Skeletal muscle cell (primary cell): ENCODE results near the gene TWIST2.

Experiments
- DNase-seq: peaks from one replicate; pipeline ENCODE4 v3.0.0-alpha.2; 2010; ENCODE audit warnings: low read depth
- H3K4me3 ChIP-seq: 2 replicates; pipeline ENCODE4 v1.5.1; 2011; ENCODE audit warnings: low read depth, mild to moderate bottlenecking, control low read depth, low read length, moderate library complexity

Gene TWIST2

DNA sequence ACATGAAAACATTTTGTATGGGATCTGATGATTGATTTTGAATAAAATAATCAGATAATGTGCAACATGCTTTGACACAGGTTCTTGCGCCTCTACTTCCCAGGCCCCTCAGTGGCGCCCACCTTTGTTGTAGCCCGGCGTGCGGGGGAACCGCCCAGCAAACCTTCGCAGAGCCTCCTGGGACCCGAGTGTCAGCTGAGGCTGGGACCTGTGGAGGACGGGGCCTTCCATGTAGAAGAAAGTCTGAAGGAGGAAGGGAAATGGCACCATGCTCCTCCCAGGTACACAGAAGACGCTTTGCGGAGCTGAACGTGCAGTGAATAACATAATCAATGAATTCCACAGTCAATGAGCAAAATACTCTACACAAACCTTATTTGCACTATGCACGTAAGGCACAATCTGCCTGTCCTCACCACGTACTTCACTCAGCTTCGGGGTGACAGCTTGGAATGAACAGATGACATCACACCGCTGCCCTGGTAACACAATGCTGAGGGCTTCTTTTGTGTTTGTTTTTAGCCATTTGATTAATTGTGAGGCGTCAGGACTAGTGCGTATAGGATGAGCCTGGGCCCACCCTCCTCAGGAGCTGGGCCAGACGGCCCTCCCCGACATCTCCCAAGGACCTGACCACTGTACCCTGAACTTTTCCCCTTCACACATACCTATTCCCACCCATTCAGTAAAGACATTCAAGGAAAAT is 78.1 kb downstream of the TWIST2 start:
- no peak for DNase-seq
- no peak overlapping the region for H3K4me3 ChIP-seq

DNA sequence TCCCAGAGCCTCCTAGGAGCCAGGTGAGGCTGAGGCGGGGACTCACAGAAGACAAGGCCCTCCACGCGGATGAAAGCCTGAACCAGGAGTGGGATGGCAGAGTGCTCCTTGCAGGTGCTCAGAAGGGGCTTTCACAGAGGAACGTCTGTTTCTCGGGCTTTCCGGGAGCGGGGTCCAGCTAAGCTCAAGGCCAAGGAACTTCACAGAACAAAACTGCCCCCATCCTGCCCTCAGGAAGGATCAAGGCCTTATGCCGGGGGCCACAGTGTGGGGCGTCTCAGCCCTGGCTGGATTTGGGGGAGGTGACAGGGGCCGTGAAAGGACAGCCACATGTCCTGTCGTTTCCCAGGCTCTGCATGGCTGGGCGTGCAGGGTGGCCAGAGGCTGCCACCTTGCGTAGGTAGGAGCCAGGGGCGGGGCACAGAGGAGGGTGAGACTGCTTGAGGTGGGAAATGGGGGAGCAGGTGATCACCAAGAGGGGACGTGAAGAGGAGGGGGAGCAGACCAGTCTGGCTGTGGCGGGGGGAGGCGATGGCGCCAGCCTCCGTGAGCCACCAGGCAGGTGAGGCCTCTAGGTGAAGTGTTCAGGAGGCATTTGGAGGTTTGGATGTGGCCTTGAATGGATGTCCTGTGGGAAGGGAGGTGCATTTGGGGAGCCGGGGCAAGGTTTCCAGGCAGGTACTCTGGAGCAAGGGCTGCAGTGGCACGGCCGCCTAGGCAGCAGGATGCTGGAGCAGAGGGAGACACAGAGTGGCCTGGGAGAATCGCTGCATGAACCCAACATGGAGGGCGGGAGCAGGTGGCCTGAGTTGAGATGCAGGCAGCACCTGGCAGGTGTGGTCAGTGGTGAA is 79.1 kb downstream of the TWIST2 start:
- DNase-seq = no peak
- H3K4me3 ChIP-seq = no peak overlapping the region

DNA sequence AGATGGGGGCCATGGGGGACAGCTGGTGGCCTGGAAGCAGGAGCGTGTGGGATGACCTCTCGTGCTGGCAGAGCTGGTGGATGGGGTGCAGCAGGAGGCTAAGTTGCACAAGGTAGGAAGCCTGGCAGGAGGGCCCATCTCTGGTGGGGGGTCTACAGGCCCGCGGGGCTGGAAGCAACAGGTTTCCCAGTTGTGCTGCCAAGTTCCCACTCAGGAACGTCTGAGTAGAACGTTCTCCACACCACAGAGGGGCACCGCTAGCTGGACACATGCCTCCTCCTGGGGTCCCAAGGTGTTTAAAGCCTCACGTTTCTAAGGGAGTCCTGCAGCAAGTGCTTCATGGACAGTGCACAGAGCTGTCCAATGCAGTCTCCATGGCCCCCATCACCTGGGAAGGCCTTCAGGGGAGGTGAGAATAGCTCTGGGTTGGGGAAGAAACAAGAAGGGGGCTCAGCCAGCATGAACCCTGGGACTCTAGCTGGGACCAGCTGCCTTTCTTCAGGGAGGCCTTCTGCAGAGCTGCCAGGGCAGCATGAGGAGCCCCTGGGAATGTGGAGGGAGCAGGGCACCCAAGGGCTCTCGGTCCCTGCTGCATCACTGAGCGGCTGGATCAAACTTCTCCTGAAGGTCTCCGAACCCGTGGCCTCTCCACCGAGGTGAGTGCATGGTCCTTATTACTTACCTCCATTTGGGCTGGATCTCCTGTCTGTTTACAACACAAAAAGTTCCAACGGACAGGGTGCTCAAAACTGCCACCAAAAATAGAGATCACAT is 80.0 kb downstream of the TWIST2 start:
- H3K4me3 ChIP-seq = no peak overlapping the region
- no peak for DNase-seq

DNA sequence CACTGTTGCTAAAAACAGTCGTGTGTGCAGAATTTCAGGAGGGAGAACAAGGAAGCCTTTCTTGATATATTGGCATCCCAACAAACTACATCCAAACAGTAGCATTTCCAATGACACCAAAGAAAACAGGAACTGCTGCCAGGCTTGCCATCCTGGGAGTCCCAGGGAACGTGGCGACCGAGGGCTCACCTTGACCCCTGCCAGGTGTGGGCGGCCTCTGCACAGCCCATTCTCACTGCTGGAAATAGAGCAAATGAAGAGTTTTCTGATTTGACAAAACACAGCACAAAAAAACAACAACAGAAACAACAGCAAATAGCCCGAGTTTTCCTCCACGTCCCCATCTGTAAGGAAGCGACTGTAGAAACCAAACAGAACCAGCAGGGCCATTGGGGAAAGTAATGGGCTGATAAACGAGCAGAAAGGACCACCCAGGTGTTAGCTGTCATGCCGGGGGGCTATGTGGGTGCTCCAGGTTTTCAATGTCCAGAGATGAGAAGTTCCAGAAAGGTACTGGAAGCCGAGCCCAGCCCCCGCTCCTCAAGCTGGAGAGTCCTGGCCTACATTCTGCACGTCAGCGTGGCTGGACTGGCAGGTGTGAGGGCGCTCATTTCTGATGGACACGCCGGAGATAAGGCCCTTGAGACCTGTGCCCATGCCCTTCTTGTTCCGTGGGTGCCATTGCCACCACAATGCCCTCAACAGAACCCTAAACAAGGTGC is 80.8 kb downstream of the TWIST2 start:
- no peak for DNase-seq
- no peak overlapping the region for H3K4me3 ChIP-seq

DNA sequence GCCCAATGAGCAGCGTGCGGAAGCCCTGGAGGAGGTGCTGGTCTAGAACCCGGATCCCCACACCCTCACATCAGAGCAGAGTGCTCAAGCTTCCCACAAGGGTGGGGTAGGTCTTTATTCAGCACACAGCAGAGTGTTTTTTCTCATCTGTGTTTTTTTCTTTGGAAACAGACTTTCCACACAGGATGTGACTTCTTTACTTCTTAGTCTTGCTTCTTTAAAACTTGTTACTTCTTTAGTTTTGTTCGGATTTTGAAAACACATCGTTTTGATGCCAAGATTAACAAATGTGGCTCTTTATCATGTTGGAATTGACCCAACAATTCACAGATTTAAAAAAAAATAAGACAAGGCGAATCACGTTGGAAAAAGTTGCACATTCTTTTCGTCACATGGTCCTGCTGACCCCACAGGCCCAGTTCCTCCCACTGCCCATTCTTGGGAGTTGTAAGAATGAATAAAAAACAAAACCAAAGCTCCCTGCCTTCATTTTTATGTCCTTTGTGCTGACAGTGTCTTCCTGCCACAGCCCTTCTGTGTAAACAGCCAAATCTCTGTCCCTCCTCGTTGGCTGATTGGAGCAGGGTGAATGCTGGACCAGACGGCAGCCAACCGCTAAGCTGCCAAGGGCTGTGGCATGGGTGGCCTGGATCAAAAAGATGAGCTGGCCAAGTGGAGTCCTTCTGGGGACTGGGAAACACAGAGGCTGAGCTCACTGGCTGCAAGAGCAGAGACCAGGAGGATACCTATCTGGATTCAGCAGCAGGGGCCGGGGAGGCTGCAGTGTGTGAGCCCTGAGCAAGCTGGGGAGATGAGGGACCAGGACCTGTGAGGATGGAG is 81.6 kb downstream of the TWIST2 start:
- no peak overlapping the region for H3K4me3 ChIP-seq
- peak; percentile 45 for DNase-seq

DNA sequence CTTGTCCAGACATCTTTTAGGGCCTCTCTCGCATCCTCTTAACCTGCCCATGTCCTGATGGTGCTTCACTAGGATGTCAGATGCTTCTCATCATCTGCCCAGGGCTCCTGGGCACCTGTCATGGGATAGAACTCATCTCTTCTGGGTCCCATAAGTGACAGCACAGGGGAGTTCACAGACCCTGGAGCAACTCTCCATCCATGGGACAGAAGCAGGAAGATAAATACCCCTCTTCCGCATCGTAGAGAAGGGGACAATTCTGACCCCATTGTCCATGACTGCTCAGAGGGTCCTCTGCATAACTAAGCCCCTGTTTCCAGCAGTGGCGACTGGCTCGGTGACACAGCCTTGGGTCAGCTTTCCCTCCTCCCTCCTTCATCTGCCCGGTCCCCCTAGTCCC is 82.3 kb downstream of the TWIST2 start:
- no peak for DNase-seq
- H3K4me3 ChIP-seq = no peak overlapping the region

DNA sequence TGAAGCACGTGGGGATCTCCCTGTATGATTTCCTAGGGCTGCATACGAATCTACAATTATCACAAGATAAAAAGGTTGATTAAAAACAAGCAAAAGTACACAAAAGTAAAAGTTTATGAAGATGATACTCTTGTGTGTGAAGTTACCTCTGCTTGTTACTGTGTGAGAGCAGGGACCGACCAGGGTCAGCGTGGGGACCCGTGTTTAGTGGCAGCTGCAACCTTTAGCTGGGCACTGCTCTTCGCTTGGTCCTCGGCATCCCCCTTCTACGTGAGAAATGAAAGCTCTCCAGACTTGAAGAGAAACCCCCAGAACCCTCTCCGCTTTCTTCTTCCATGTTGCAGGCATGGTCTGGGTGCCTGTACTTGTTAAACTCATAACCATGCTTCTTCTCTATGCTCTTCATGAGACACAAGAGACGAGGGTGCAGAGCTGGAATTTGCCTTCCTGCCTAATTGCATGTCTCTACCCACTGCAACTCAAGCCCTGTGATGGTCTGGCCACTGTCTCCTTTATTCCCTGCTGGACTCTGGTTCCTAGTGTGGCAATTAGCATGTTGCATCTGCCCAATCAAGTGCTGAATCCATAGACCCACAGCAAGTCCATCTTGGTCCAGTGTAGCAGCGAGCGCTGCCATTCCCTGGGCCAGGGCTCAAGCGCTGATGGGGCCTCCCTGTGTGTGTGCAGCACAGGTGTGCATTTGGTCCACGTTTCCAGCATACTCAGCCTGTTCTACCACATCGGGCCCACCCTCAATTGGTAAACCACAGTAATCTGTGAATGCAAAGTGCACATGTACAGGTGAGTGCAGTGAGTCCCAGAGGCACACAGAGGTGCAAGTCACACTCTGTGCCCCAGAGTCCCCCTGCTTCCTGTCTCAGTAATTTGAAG is 88.5 kb downstream of the TWIST2 start:
- no peak overlapping the region for H3K4me3 ChIP-seq
- DNase-seq = no peak

DNA sequence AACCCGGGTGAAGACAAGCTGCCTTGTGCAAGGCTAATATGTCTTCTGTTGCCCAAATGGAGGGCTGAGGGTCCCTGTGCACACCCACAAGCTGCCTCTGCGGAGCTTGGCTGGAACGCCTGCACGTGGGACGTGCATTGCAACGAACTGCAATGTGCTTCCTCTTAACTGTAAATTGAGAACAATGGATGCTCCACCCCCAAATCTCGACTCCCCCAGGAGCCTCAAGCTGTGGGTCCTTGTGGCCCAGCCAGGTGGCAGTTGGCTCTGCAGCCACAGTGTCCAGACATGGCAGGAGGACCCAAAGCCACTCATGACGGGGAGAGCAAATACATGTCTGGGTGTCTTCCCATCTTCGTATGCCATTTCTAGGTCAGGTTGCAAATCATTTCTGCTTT is 90.1 kb downstream of the TWIST2 start:
- H3K4me3 ChIP-seq = no peak overlapping the region
- DNase-seq = no peak

DNA sequence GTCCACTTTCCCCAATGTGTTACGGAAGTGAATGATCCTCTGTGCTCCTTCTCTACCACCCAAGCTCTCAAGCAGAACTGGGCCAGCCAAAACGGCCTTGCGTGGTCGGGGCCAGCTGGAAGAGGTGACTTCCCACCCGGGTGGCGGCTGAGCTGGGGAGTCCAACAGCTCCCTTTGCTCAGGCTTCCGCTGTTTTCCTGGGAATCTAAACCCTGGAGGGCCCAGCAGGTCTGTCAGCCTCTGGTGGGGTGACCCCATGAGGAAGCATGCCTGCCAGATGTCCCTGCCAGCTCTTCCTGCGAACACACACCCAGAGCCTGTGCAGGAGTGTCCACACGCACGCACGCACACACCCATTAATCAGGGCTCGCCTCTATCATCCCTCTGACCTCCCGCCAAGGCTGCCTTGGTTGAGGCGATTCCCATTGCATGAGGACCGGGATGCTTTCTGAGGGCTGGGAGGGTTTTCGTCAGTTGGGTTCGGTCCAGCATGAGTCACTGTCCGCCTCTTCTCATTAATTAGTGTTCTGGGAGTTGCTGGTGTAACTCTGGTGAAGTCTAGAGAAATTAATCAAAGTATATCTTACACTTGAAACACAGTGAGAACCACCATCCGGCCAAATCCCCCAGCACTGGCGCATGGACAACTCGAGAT is 90.6 kb downstream of the TWIST2 start:
- DNase-seq = peak; percentile 100
- no peak overlapping the region for H3K4me3 ChIP-seq

DNA sequence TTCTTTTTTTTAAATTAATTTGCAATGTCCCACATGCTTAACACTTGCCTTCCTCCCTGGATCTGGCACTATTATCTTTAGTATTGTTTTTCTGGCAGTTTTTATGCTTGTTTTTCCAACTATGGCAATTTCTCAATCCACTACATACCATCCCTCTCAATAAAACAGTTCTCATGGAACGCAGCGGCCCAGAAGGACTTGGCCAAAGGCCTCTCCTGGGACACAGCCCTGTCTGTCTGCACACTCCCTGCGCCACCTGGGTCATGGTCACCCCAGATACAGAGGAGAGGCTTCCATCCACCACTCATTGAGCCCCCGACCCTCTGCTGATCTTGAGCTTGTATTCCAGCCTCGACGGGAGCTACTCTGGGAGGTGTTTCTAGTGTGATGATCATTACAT is 91.2 kb downstream of the TWIST2 start:
- H3K4me3 ChIP-seq = no peak overlapping the region
- DNase-seq = no peak

DNA sequence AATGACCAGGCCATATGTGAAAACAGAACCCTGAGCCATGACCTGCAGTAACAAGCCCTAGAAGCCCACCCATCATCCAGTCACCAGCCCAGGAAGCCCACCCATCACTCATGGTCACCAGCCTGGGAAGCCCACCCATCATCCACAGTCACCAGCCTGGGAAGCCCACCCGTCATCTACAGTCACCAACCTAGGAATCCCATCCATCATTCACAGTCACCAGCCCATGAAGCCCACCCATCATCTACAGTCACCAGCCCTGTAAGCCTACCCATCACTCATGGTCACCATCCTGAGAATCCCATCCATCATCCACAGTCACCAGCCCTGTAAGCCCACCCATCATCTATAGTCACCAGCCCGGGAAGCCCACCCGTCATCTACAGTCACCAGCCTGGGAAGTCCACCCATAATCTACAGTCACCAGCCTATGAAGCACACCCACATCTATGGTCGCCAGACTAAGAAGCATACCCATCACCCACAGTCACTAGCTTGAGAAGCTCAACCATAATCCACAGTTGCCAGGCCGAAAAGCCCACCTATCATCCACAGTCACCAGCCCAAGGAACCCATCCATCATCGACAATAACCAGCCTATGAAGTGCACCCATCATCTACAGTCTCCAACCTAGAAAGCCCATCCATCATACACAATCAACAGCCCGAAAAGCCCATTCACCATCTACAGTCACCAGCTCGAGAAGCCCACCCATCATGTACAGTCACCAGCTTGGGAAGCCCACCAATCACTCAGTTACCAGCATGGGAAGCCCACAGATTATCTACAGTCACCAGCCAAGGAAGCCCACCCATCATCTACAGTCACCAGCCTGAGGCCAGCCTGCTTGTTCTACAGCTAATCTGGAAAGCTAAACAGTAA is 91.9 kb downstream of the TWIST2 start:
- no peak for DNase-seq
- H3K4me3 ChIP-seq = no peak overlapping the region

DNA sequence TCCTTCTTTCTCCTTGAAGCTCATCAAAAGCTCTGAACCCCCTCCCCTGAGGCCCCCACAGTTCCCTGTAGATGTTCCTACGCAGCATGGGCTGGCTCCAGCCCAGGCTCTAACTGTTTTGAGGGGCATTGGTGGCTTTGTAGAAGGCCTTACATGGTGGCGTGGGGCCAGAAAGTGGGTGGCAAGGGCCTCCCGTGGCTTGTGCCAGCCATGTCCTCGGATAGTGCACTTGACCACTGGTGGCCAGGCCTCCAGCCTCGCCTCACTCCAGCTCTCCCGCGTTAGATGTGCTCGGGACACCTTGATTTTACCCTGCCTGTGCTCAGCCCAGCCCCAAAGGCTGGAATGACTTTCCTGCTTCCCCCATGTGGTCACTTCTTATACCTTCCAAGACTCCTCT is 92.9 kb downstream of the TWIST2 start:
- no peak overlapping the region for H3K4me3 ChIP-seq
- DNase-seq = no peak

DNA sequence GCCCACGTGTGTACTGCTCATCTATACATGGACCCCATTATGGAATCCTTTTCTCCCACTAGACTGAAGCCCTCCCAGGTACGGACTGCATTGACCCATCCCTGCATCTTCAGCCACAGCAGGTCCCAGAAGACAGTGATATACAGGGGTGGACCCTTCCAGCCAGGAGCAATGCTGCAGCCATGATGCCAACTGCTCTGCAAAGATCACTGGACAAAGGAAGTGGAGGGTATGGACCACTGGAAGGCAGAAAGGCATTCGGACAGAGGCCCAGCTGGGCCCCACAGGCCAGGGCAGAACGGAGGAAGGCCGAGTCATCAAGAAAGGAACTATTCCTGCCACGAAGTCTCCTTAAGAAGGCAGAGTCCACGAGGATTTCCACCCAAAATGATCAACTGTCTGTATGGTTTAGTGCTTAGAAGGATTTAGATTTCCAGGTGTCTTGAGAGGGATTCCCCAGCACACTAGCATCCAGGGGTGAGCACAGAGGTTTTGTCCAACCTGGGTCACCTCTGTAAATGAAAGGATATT is 93.4 kb downstream of the TWIST2 start:
- no peak for DNase-seq

DNA sequence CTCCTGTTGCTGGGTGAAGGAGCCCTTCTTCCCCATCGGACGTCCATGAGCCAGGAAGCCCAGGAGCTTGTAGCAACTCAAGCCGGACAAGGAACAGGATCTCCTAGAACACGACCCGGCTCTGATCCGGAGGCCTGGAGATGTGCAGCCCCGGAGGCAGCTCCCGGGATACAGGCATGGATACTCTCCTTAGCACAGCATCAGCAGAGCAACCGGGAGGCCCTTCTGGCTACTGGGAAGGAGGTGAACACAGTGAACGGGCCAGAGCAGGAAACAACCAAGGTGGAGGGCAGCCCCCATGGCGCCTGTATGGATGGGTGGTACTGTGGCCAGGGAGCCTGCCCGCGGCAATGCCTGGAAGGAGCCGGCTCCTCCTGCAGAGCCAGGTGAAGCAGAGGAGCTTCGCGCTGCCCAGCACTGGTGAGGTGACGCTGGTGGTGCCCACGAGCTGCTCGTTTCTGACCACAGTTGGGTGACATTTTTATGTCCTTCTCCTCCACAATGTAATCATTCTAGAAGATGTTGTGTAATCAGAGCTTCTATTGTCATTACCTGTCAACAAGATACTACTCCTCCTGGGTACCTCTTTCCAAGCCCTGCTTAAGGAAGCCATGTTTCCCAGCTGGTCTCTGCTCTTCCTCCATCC is 94.3 kb downstream of the TWIST2 start:
- no peak overlapping the region for H3K4me3 ChIP-seq
- DNase-seq = no peak

More for the DNA sequence above, 93.4 kb downstream of the TWIST2 start:
- no peak overlapping the region for H3K4me3 ChIP-seq

DNA sequence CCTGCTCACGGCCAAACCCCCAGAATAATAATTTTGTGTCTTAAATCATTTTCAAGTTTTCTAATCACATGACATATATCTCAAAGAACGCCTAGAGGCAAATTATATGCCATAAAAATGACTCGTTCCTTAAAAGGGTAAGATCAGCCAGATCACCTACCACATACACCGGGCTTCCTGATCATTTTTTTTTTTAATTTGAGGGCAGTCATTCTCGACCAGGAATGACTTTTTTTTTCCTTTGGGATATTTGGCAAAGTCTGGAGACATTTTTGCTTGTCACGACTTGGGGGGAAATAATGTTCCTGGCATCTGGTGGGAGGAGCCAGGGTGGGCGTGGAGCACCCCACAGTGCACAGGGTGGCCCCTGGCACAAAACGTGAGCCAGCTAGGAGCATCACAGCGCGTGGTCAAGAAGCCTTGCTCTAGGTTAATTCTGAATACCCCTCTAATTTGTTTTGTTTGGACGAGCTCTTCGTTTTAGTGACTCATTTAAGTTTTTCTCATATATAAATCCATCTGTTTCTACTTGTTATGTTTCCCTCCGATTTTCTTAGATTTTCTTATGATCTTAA is 94.9 kb downstream of the TWIST2 start:
- no peak overlapping the region for H3K4me3 ChIP-seq
- no peak for DNase-seq
